ENCODE measurements around the gene TMED6. TPM values are rescaled to one million over a fixed set of nuclear protein-coding genes. Genes with fewer than 3 reads are reported as not detected.

TMED6 gene
- total RNA-seq, 1 donor from 2014 or later: not detected

DNA sequence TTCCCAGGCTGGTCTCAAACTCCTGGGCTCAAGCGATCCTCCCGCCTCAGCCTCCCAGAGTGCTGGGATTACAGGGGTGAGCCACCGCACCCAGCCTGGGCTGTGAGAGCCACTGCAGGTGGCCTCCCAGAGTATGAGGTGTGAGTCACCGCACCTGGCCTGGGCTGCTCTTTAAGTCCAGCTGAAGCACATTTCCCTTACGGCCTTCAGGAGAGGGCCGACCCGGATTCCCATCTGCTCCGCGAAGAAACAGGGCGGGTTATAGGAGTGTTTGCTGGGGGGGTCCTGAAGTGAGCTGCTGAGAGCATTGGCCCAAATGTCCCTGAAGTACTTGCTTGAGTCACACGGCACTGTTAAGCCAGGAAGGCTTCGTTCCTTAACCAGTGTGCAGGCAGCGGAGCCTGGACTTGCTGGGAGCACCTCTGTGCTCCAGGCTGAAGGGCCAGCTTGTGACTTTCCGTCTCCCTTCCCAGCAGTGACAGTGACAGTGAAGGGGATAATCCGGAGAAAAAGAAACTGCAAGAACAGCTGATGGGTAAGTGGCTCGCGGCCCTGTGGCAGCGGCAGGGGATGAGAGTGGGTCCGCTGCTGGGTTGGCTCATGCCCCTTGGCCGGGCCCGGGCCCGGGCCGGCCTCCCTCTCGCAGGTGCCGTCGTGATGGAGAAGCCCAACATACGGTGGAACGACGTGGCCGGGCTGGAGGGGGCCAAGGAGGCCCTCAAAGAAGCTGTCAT is 33.2 kb downstream of the TMED6 start:
- DNase-seq (ENCODE audit: extremely low spot score in 2 of 2): no peak
- H3K9me3 ChIP-seq: no peaks in the 10 kb centered on the region
- no peaks in the 10 kb centered on the region for H3K27me3 ChIP-seq
- peaks cover 4% of the 10 kb centered on the region for H3K4me1 ChIP-seq
- H3K27ac ChIP-seq: no peak overlapping the region
- intact Hi-C loops (cut with DNase I): no loop called here
- H3K36me3 ChIP-seq: peaks cover 0 to 84% of the 10 kb centered on the region in 2 donors
- no peak overlapping the region for H3K4me3 ChIP-seq
- TF ChIP-seq, protein P1, sequence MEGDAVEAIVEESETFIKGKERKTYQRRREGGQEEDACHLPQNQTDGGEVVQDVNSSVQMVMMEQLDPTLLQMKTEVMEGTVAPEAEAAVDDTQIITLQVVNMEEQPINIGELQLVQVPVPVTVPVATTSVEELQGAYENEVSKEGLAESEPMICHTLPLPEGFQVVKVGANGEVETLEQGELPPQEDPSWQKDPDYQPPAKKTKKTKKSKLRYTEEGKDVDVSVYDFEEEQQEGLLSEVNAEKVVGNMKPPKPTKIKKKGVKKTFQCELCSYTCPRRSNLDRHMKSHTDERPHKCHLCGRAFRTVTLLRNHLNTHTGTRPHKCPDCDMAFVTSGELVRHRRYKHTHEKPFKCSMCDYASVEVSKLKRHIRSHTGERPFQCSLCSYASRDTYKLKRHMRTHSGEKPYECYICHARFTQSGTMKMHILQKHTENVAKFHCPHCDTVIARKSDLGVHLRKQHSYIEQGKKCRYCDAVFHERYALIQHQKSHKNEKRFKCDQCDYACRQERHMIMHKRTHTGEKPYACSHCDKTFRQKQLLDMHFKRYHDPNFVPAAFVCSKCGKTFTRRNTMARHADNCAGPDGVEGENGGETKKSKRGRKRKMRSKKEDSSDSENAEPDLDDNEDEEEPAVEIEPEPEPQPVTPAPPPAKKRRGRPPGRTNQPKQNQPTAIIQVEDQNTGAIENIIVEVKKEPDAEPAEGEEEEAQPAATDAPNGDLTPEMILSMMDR (IDR thresholded peaks at IDR 0.05): no peak
- no peak for TF ChIP-seq POLR2AphosphoS5 (IDR thresholded peaks at IDR 0.05; ENCODE audit: insufficient read depth in 1 of 2, low read depth in 1 of 2)
- no peak for TF ChIP-seq POLR2A (IDR thresholded peaks at IDR 0.05)

DNA sequence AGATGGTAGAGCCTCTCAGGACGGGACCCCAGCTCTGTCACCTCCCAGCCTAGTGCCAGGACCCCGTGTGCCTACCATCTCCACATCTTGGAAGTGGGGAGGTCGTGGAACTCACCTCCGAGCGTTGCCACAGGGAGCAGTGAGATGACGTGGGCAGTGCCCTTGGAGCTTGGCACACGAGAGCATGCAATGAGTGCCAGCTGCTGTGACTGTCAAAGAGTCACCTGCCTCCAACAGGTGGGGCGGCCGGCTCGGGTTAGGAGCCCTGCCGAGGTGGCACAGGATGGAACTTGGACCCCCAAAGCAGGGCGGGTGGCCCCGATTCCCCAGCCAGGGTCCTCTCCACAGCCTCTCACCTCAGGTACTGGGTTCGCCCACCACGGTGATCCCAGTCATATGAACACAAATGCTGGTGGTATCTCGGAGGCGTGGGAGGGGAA is 35.0 kb downstream of the TMED6 start:
- peaks cover 16% of the 10 kb centered on the region for H3K4me1 ChIP-seq
- no peak overlapping the region for H3K4me3 ChIP-seq
- H3K9me3 ChIP-seq: no peaks in the 10 kb centered on the region
- H3K27me3 ChIP-seq: no peaks in the 10 kb centered on the region
- DNase-seq (ENCODE audit: extremely low spot score in 2 of 2): no peak
- intact Hi-C loops (cut with DNase I): no loop called here
- peaks cover 0 to 67% of the 10 kb centered on the region in 2 donors for H3K36me3 ChIP-seq
- no peak for TF ChIP-seq POLR2AphosphoS5 (IDR thresholded peaks at IDR 0.05; ENCODE audit: insufficient read depth in 1 of 2, low read depth in 1 of 2)
- TF ChIP-seq, protein P1 (IDR thresholded peaks at IDR 0.05): no peak
- TF ChIP-seq POLR2A (IDR thresholded peaks at IDR 0.05): no peak
- no peak overlapping the region for H3K27ac ChIP-seq

DNA sequence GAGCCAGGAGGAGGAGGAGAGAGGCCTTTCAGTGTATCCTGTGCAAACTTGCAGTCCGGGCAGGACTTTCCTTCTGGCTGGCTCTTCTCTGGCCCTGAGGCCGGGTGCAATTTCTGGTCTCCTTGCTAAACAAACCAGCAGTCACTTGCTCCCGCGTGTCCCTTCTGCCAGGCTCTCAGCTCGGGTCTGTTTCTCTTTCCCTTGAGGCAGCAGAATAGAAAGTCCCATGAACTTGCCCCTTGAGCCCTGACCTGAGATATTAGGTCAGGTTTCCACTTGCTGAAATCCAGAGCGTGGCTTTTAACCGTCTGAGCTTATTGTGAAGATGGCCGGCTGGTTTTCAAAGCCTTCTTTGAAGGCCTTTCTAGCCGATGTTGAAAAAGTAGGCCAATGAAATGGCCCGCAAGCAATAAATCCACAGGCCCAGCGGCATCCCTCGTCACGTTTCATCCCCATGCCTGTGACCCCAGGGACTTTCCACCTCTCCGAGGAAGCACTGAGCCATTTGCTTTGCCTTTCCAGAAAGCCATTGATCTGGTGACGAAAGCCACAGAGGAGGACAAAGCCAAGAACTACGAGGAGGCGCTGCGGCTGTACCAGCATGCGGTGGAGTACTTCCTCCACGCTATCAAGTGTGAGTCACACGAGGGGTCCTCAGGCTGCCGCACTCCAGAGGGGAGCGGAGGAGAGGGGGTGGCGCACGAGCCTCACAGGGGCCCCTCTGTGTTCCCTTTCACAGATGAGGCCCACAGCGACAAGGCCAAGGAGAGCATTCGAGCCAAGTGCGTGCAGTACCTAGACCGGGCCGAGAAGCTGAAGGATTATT is 35.9 kb downstream of the TMED6 start:
- H3K9me3 ChIP-seq: no peaks in the 10 kb centered on the region
- no peaks in the 10 kb centered on the region for H3K27me3 ChIP-seq
- TF ChIP-seq POLR2A (IDR thresholded peaks at IDR 0.05): no peak
- TF ChIP-seq POLR2AphosphoS5 (IDR thresholded peaks at IDR 0.05; ENCODE audit: insufficient read depth in 1 of 2, low read depth in 1 of 2): no peak
- TF ChIP-seq, protein P1 (IDR thresholded peaks at IDR 0.05): no peak
- H3K4me3 ChIP-seq: no peak overlapping the region
- H3K4me1 ChIP-seq: peaks cover 17% of the 10 kb centered on the region
- DNase-seq (ENCODE audit: extremely low spot score in 2 of 2): no peak
- peaks cover 0 to 58% of the 10 kb centered on the region in 2 donors for H3K36me3 ChIP-seq
- no peak overlapping the region for H3K27ac ChIP-seq
- intact Hi-C loops (cut with DNase I): no loop called here

DNA sequence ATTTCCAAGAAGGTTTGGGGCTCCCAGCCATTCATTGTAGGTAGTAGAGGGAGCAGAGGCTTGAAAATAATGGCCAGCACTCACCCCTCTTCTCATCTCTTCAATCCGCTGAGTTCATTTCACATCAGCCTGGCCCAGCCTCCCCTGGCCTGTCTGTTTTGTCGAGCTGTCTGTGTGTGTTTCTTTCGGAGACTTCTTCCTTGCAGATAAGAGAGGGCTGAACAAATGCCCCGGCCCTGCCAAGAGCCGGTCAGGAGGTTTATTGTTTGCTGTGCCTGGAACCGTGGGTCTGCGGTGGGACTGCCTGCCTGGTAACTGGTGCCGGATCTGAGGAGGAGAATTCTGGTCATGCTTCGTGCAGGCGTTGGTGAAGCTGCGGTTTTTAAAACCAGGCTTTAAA is 37.1 kb downstream of the TMED6 start:
- H3K4me3 ChIP-seq: no peak overlapping the region
- no peaks in the 10 kb centered on the region for H3K9me3 ChIP-seq
- H3K27ac ChIP-seq: no peak overlapping the region
- peaks cover 21% of the 10 kb centered on the region for H3K4me1 ChIP-seq
- H3K27me3 ChIP-seq: no peaks in the 10 kb centered on the region
- intact Hi-C loops (cut with DNase I): no loop called here
- DNase-seq (ENCODE audit: extremely low spot score in 2 of 2): no peak
- peaks cover 0 to 46% of the 10 kb centered on the region in 2 donors for H3K36me3 ChIP-seq
- TF ChIP-seq POLR2AphosphoS5 (IDR thresholded peaks at IDR 0.05; ENCODE audit: insufficient read depth in 1 of 2, low read depth in 1 of 2): no peak
- TF ChIP-seq, protein P1 (IDR thresholded peaks at IDR 0.05): no peak

Data from vagina (tissue), 2 donors.